ENCODE results near the gene MIER1. TPM values are rescaled to one million over a fixed set of nuclear protein-coding genes. Genes with fewer than 3 reads are reported as not detected.

The MIER1 gene
- total and polyA plus RNA-seq, 9 donors, result 16.2 to 51.2 (median 45.8) TPM

DNA sequence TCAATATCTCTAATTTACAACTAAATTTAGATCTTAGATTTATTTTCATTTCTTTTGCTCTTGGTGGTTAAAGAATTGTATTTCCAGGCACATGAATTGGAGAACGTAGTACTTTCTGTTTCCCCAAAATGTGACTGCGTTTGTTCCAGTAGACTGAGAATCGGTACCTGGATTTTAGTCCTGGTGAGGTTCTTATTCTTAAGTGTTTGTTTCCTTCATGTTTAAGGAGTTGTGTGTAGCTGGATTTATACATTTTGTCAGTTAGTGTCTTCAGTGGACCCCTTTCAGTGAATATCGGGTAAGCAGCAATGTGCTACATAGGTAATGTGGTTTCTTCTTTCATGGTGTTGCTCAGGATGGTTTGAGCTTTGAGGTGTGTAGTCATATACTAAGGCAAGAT is 6.8 kb downstream of the MIER1 start:
- peaks cover 3% of the 10 kb centered on the region for H3K4me1 ChIP-seq (ENCODE audit: insufficient read depth)
- intact Hi-C loops (cut with DNase I), result no loop called here

GRCh38 chr1:66932291-66932690 is 7.5 kb downstream of the MIER1 start:
- Histone ChIP-seq H3K9me3 (no peaks in the 10 kb centered on the region), H3K27me3 (peaks cover 2% of the 10 kb centered on the region), H3K4me1 (ENCODE audit: insufficient read depth) (peaks cover 3% of the 10 kb centered on the region), H3K4me3 (no peak overlapping the region), H3K36me3 (no peaks in the 10 kb centered on the region), H3K27ac (no peak overlapping the region)
- TF ChIP-seq CTCF (IDR thresholded peaks at IDR 0.05) (no peak), EP300 (IDR thresholded peaks at IDR 0.05) (no peak), POLR2A (IDR thresholded peaks at IDR 0.05) (no peak)
- WGBS, 3 donors, result 43 to 49% (median 48%) methylated on average over 2 of the region's 2 CpGs
- intact Hi-C loops (cut with DNase I), result no loop called here
- DNase-seq, result no peak

More for the DNA sequence above, 6.8 kb downstream of the MIER1 start:
- H3K36me3 ChIP-seq, result no peaks in the 10 kb centered on the region
- peak overlapping the region; percentile 96 to 97 for H3K27ac ChIP-seq
- DNase-seq, result no peak
- H3K9me3 ChIP-seq, result no peaks in the 10 kb centered on the region
- H3K27me3 ChIP-seq, result peaks cover 2% of the 10 kb centered on the region
- peak overlapping the region; percentile 89 for H3K4me3 ChIP-seq
- TF ChIP-seq CTCF (IDR thresholded peaks at IDR 0.05) (no peak), EP300 (IDR thresholded peaks at IDR 0.05) (no peak), POLR2A (IDR thresholded peaks at IDR 0.05) (no peak)
- 17 to 25% (median 20%) methylated on average over 4 of the region's 4 CpGs for WGBS, 3 donors

DNA sequence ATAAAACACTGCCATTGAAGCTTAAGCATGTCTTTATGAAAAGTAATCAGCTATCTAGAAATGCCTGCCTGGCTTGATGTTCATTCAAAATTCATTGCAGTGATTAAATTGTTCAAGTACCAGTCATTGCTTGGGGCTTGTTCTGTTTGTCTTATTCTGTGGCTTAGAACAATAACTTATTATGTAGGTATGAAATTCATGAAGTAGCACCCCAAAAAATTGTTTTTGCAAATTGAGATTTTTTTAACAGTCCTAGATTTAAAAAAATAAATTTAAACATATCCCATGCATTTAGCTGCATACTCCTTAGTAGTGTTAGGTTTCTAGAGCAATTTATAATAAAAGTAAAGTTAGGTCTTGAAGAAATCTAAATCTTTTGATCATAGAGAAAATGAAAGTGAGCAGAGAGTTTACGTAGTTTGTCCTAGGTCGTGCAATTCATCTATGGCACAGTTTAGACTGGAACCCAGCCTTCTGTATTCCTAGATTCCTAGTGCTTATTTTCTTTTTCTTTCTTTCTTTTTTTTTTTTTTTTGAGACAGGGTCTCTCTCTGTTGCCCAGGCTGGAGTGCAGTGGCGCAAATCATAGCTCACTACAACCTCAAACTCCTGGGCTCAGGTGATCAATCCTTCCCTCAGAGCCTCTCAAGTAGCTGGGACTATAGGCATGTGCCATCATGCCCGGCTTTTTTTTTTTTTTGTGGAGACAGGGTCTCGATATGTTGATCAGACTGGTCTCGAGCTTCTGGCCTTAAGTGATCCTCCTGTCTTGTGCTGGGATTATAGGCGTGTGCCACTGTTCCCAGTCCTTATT is 9.3 kb downstream of the MIER1 start:
- no peak overlapping the region for H3K27ac ChIP-seq
- H3K4me3 ChIP-seq, result peak overlapping the region; percentile 6
- peaks cover 2% of the 10 kb centered on the region for H3K27me3 ChIP-seq
- no peaks in the 10 kb centered on the region for H3K9me3 ChIP-seq
- WGBS, 3 donors, result 50 to 62% (median 58%) methylated on average over 7 of the region's 7 CpGs
- H3K36me3 ChIP-seq, result no peaks in the 10 kb centered on the region
- intact Hi-C loops (cut with DNase I), result no loop called here
- no peak for DNase-seq
- TF ChIP-seq EP300 (IDR thresholded peaks at IDR 0.05) (no peak), CTCF (IDR thresholded peaks at IDR 0.05) (no peak), POLR2A (IDR thresholded peaks at IDR 0.05) (no peak)
- peaks cover 3% of the 10 kb centered on the region for H3K4me1 ChIP-seq (ENCODE audit: insufficient read depth)

GRCh38 chr1:66937529-66938234 is 12.9 kb downstream of the MIER1 start:
- 2 to 45% (median 26%) methylated on average over 1 of the region's 1 CpG for WGBS, 3 donors
- intact Hi-C loops (cut with DNase I), result no loop called here
- Histone ChIP-seq H3K27ac (no peak overlapping the region), H3K4me3 (no peak overlapping the region), H3K27me3 (no peaks in the 10 kb centered on the region), H3K4me1 (ENCODE audit: insufficient read depth) (peaks cover 3% of the 10 kb centered on the region), H3K9me3 (no peaks in the 10 kb centered on the region), H3K36me3 (no peaks in the 10 kb centered on the region)
- no peak for TF ChIP-seq CTCF (IDR thresholded peaks at IDR 0.05)
- no peak for TF ChIP-seq POLR2A (IDR thresholded peaks at IDR 0.05)
- TF ChIP-seq EP300 (IDR thresholded peaks at IDR 0.05), result no peak
- DNase-seq, result no peak

Measured in ovary (tissue), 9 donors.